ENCODE results near the gene TRIM17. TPM values are rescaled to one million over a fixed set of nuclear protein-coding genes. Genes with fewer than 3 reads are reported as not detected.

TRIM17 gene
- polyA plus RNA-seq, 1 experiment, result 0.16 TPM

- Histone ChIP-seq H3K27ac (ENCODE audit: low read depth, low read length) (no peak overlapping the region), H3K27me3 (ENCODE audit: control insufficient read depth, insufficient read depth, low read length) (no peaks in the 10 kb centered on the region), H3K9me3 (ENCODE audit: control insufficient read depth, insufficient read depth, low read length) (no peaks in the 10 kb centered on the region; the same call in 1 of the 2 replicates), H3K4me3 (ENCODE audit: low read depth, low read length) (no peak overlapping the region)
- ChIA-PET POLR2A (no interaction called here), CTCF (no interaction called here)
- DNase-seq (ENCODE audit: low read depth, low spot score), result no peak
- no peak for TF ChIP-seq CTCF (IDR thresholded peaks at IDR 0.05; ENCODE audit: low read depth, low read length)
Measured at GRCh38 chr1:228358039-228358763, 58.5 kb downstream of the TRIM17 start.

Small RNA genes within 50 kb of the gene (small RNA-seq; reads per million reads assigned to genes)
- not detected for gene MIR4666A (ENCODE audit: insufficient read length, low read depth)

Other genes with a start within 250 kb of the TRIM17 start
- gene OBSCN, start 208.8 kb downstream of the TRIM17 start, polyA plus RNA-seq (2011; rRNA removed), result 3.9 and 5.9 TPM in 2 replicates
- gene TRIM11, start 10.0 kb downstream of the TRIM17 start, polyA plus RNA-seq (2011; rRNA removed), result 5.7 and 6.1 TPM in 2 replicates
- 77.5 and 84.0 TPM in 2 replicates for gene RNF187, start 70.5 kb upstream of the TRIM17 start, polyA plus RNA-seq (2011; rRNA removed)